ENCODE measurements around the gene SLC2A1.

DNA sequence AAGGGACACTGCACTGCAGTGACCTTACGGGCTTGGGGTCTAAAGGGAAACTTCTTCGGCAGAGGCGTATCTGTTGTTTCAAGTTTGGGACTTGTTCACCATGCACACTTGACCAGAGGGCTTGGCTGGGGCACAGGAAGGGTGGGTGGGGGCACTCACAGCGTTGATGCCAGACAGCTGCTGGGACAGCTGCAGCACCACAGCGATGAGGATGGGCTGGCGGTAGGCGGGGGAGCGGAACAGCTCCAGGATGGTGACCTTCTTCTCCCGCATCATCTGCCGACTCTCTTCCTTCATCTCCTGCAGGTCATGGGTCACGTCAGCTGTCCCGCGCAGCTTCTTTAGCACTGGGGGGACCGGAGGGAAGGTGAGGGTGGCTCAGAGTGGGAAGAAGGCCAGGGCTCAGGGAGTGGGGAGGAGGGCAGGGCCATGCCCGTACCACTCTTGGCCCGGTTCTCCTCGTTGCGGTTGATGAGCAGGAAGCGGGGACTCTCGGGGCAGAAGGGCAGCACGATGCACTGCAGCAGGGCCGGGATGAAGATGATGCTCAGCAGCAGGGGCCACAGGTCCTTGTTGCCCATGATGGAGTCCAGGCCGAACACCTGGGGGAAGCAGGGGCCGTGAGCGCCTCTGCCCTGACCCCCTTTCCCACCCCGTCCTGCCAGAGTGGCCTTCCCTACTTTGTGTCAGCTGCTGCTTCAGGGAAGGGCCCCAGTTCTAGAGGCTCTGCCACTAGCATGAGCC is 29.1 kb downstream of the SLC2A1 start:
- TF ChIP-seq CTCF (optimal IDR thresholded peaks at IDR 0.05 in 1 of 3, IDR thresholded peaks at IDR 0.05 in 1 of 3, conservative IDR thresholded peaks at IDR 0.05 in 1 of 3; ENCODE audit: extremely low read depth in 1 of 3, insufficient read depth in 2 of 3, low read length in 3 of 3) (no peak), EZH2 (IDR thresholded peaks at IDR 0.05; ENCODE audit: low read length) (no peak)
